Central memory CD4-positive, alpha-beta T cell (primary cell): Measurements from ENCODE around the gene GADD45B.

Experiments
- DNase-seq: peaks from one replicate; pipeline ENCODE4 v3.0.0; 2022

Gene GADD45B

GRCh38 chr19:2519482-2519881, 43.6 kb downstream of the GADD45B start:
- no peak for DNase-seq

GRCh38 chr19:2523630-2524311, 47.8 kb downstream of the GADD45B start:
- DNase-seq = no peak

GRCh38 chr19:2524361-2524839, 48.5 kb downstream of the GADD45B start:
- DNase-seq = no peak

GRCh38 chr19:2524840-2525723, 49.2 kb downstream of the GADD45B start:
- no peak for DNase-seq

- DNase-seq = no peak
Measured at GRCh38 chr19:2527171-2527570, 51.2 kb downstream of the GADD45B start.

- DNase-seq = no peak
Measured at GRCh38 chr19:2527686-2528085, 51.8 kb downstream of the GADD45B start.
